Endothelial cell of umbilical vein (primary cell): Measurements from ENCODE around the gene STIMATE. TPM values are rescaled to one million over a fixed set of nuclear protein-coding genes. Genes with fewer than 3 reads are reported as not detected.

ENCODE experiments used
- BruUV-seq: library from RNA; stranded (reverse); fragments of 400-500 nt; replicated peaks from 2 replicates; lab custom pipeline; 2021; lab: Mats Ljungman, UMichigan
- CTCF ChIA-PET: fragments of 300-600, 350-600 bp; sonication (Branson Sonifier 250); formaldehyde crosslinking; loops from one replicate; lab custom pipeline; 2021; ENCODE audit warnings: antibody characterized with exemption, inconsistent platforms; lab: Charles Lee
- POLR2A ChIA-PET: fragments of 300-600, 350-600 bp; sonication (Branson Sonifier 250); formaldehyde crosslinking; loops from one replicate; lab custom pipeline; 2021; ENCODE audit warnings: antibody characterized with exemption, inconsistent platforms; lab: Charles Lee
- DNase-seq: peaks from one replicate; pipeline ENCODE4 v3.0.0-alpha.2; 2011; ENCODE audit warnings: low read depth, low spot score
- FAIRE-seq: peaks from 2 replicates; lab custom pipeline; 2011; peaks lifted over from hg19 to GRCh38; lab: Jason Lieb, UNC
- H2AFZ ChIP-seq: 2 replicates; pipeline ENCODE4 v1.6.0; 2012; ENCODE audit warnings: low read depth, low read length, control low read depth, inconsistent platforms
- H3K27ac ChIP-seq: 2 replicates; pipeline ENCODE4 v1.5.1; 2011; ENCODE audit warnings: low read depth, mild to moderate bottlenecking, control low read depth, low read length, moderate library complexity; ENCODE audit not compliant: insufficient read depth
- H3K27me3 ChIP-seq, 2 experiments: 2 replicates each; pipeline versions ENCODE4 v1.6.0 to v1.6.1; 2011; ENCODE audit warnings: low read length in 2 of 2, mixed read lengths in 1 of 2; ENCODE audit not compliant: control insufficient read depth in 2 of 2, insufficient read depth in 2 of 2
- H3K36me3 ChIP-seq, 2 experiments: 2 replicates in 1 of 2; 3 replicates in 1 of 2; pipeline ENCODE4 v1.5.1; 2011; ENCODE audit warnings: low read length in 2 of 2, mild to moderate bottlenecking in 1 of 2, moderate library complexity in 1 of 2; ENCODE audit not compliant: control insufficient read depth in 2 of 2, insufficient read depth in 2 of 2; ENCODE audit errors: extremely low read depth in 1 of 2
- H3K4me1 ChIP-seq: 3 replicates; pipeline ENCODE4 v1.5.1; 2011; ENCODE audit warnings: mild to moderate bottlenecking, low read length; ENCODE audit not compliant: control insufficient read depth, insufficient read depth; ENCODE audit errors: extremely low read depth
- H3K4me2 ChIP-seq: 2 replicates; pipeline ENCODE4 v1.6.1; 2011; ENCODE audit warnings: low read length, control low read depth, mixed read lengths; ENCODE audit not compliant: insufficient read depth
- H3K4me3 ChIP-seq, 3 experiments: fragments of 200-600 bp in 1 of 3; sonication (generic), shearing (Covaris generic) in 1 of 3; replicated peaks in 1 of 3; 2 replicates each; pipeline ENCODE4 v1.5.1; 2011 to 2016; ENCODE audit warnings: control low read depth in 3 of 3, low read length in 3 of 3, mild to moderate bottlenecking in 2 of 3, inconsistent platforms in 1 of 3, low read depth in 1 of 3, moderate library complexity in 1 of 3; ENCODE audit not compliant: insufficient read depth in 1 of 3
- H3K79me2 ChIP-seq: 2 replicates; pipeline ENCODE4 v1.6.0; 2012; ENCODE audit warnings: low read length, inconsistent platforms; ENCODE audit not compliant: control insufficient read depth, insufficient read depth
- H3K9ac ChIP-seq: replicated peaks from 2 replicates; pipeline ENCODE3; 2011; ENCODE audit warnings: low read length, control low read depth; ENCODE audit not compliant: insufficient read depth; ENCODE audit errors: extremely low read depth
- H3K9me1 ChIP-seq: replicated peaks from 3 replicates; pipeline ENCODE4 v1.6.0; 2011; ENCODE audit warnings: mild to moderate bottlenecking, low read length; ENCODE audit not compliant: control insufficient read depth, insufficient read depth; ENCODE audit errors: extremely low read depth
- H3K9me3 ChIP-seq: replicated peaks from 2 replicates; pipeline ENCODE4 v1.5.1; 2012; ENCODE audit warnings: low read length, inconsistent platforms; ENCODE audit not compliant: control insufficient read depth, insufficient read depth
- H4K20me1 ChIP-seq: replicated peaks from 2 replicates; pipeline ENCODE3; 2011; ENCODE audit warnings: mild to moderate bottlenecking, low read length; ENCODE audit not compliant: control insufficient read depth, insufficient read depth; ENCODE audit errors: extremely low read depth
- CTCF ChIP-seq, 2 donors: IDR thresholded peaks; 1 replicate in 1 of 2; 2 replicates in 1 of 2; pipeline ENCODE4 v1.5.1; 2011; ENCODE audit warnings: low read length in 2 of 2, mild to moderate bottlenecking in 2 of 2, moderate library complexity in 2 of 2, control low read depth in 1 of 2, inconsistent platforms in 1 of 2, low read depth in 1 of 2; ENCODE audit not compliant: insufficient read depth in 1 of 2; ENCODE audit errors: extremely low read depth in 1 of 2
- EZH2 ChIP-seq: IDR thresholded peaks from 2 replicates; pipeline ENCODE4 v1.6.1; 2012; ENCODE audit warnings: borderline replicate concordance, low read depth, mild to moderate bottlenecking, moderate library complexity, low read length, inconsistent platforms; ENCODE audit not compliant: severe bottlenecking
- FOS ChIP-seq: IDR thresholded peaks from 2 replicates; pipeline ENCODE4 v1.6.1; 2011; ENCODE audit warnings: mild to moderate bottlenecking, low read length, moderate library complexity, borderline replicate concordance; ENCODE audit not compliant: insufficient read depth
- GATA2 ChIP-seq: IDR thresholded peaks from 2 replicates; pipeline ENCODE4 v1.7.0; 2011; ENCODE audit warnings: low read depth, mild to moderate bottlenecking, moderate library complexity, mixed read lengths, low read length; ENCODE audit not compliant: insufficient read length, insufficient read depth
- JUN ChIP-seq: IDR thresholded peaks from 2 replicates; pipeline ENCODE4 v1.6.1; 2011; ENCODE audit warnings: borderline replicate concordance, low read depth; ENCODE audit not compliant: insufficient read length, insufficient read depth
- MAX ChIP-seq: IDR thresholded peaks from 2 replicates; pipeline ENCODE4 v1.6.1; 2011; ENCODE audit not compliant: insufficient read depth, insufficient read length
- MYC ChIP-seq: IDR thresholded peaks from one replicate; pipeline ENCODE4 v1.6.1; 2011; ENCODE audit warnings: mild to moderate bottlenecking, low read depth, low read length
- POLR2A ChIP-seq: IDR thresholded peaks from 2 replicates; pipeline ENCODE4 v1.6.1; 2012; ENCODE audit warnings: low read depth, mild to moderate bottlenecking, control low read depth, low read length
- POLR2AphosphoS5 ChIP-seq: IDR thresholded peaks from 2 replicates; pipeline ENCODE4 v1.6.1; 2012; ENCODE audit warnings: low read depth, mild to moderate bottlenecking, control low read depth, low read length, moderate library complexity; ENCODE audit not compliant: insufficient read depth
- dilution Hi-C: fragments of 300-500 bp; cut with MboI; formaldehyde crosslinking; loops from one replicate; pipeline ENCODE4 v1.15.0; 2019; ENCODE audit warnings: low sequenced_read_pairs; ENCODE audit not compliant: extremely low pct_ligation_motif_present
- intact Hi-C: fragments of 100-400 bp; cut with micrococcal nuclease; formaldehyde crosslinking; loops from one replicate; pipeline ENCODE4 v1.10.0; 2022
- polyA plus RNA-seq, 4 experiments: library from polyadenylated mRNA; depleted of rRNA in 3 of 4; stranded (reverse) in 3 of 4; unstranded in 1 of 4; fragments of >200 nt; gene quantifications; 2 replicates each; pipeline versions ENCODE4 v1.2.1 to v1.2.3, GENCODE V29; 2011 to 2012; ENCODE audit warnings: missing spikeins in 1 of 4
- total RNA-seq: library from RNA; stranded (reverse); gene quantifications from 2 replicates; pipeline ENCODE4 v1.2.3, GENCODE V29; 2021

Gene STIMATE
- total and polyA plus RNA-seq, 2 donors (not counting 3 experiments of a cell fraction or from before 2014, with no cell fraction given) = 18.2 to 24.0 TPM

GRCh38 chr3:52789746-52790040, 107.7 kb downstream of the STIMATE start:
- no peak overlapping the region for H3K9ac ChIP-seq
- H3K27me3 ChIP-seq = no peaks in the 10 kb centered on the region
- no peaks in the 10 kb centered on the region for H3K4me1 ChIP-seq
- ChIA-PET CTCF (interaction anchor here (1.4 to 1.5 kb wide), 2 partner anchors 9 to 31 kb away, joined by 3 read pairs; no protein-coding TSS in a partner anchor), POLR2A (no interaction called here)
- no peak for FAIRE-seq
- intact Hi-C loops = no loop called here
- H3K27ac ChIP-seq = no peak overlapping the region
- no peaks in the 10 kb centered on the region for H3K36me3 ChIP-seq
- BruUV-seq = no TSS peak
- H3K79me2 ChIP-seq = no peaks in the 10 kb centered on the region
- no peak overlapping the region for H3K4me2 ChIP-seq
- no peaks in the 10 kb centered on the region for H4K20me1 ChIP-seq
- H3K9me1 ChIP-seq = no peaks in the 10 kb centered on the region
- no peak overlapping the region for H3K4me3 ChIP-seq
- TF ChIP-seq MAX (no peak), GATA2 (no peak), EZH2 (no peak), CTCF (IDR thresholded peaks at IDR 0.05; ENCODE audit: extremely low read depth in 1 of 2, insufficient read depth in 1 of 2, low read depth in 1 of 2, low read length in 2 of 2) (no peak), MYC (no peak), POLR2A (no peak), JUN (no peak), FOS (no peak), POLR2AphosphoS5 (no peak)
- H2AFZ ChIP-seq = no peak overlapping the region
- H3K9me3 ChIP-seq = no peaks in the 10 kb centered on the region
- DNase-seq = no peak
- dilution Hi-C loops = no loop called here
